Panc1 (cell line): ENCODE results near the gene BCL2. TPM values are rescaled to one million over a fixed set of nuclear protein-coding genes. Genes with fewer than 3 reads are reported as not detected.

Source experiments
- ATAC-seq: fragments of 200-7000 bp; cut with Tn5 transposase; 2 replicates; pipeline ENCODE4 v1.9.1; 2020; ENCODE audit warnings: mild to moderate bottlenecking, moderate library complexity
- BruUV-seq: library from RNA; stranded (reverse); fragments of 400-500 nt; replicated peaks from 2 replicates; lab custom pipeline; 2021; lab: Mats Ljungman, UMichigan
- CTCF ChIA-PET: fragments of 300-600 bp; sonication (Branson Sonifier 250); formaldehyde crosslinking; loops from one replicate; lab custom pipeline; 2022; ENCODE audit warnings: antibody characterized with exemption; lab: Charles Lee
- POLR2A ChIA-PET: fragments of 300-600 bp; sonication (Branson Sonifier 250); formaldehyde crosslinking; loops from one replicate; lab custom pipeline; 2022; ENCODE audit warnings: antibody characterized with exemption; lab: Charles Lee
- DNase-seq: peaks from one replicate; pipeline ENCODE4 v3.0.0-alpha.2; 2010; ENCODE audit warnings: low read depth, low spot score
- H3K27ac ChIP-seq: 2 replicates; pipeline ENCODE4 v1.5.1; 2011; ENCODE audit warnings: mild to moderate bottlenecking, low read length, inconsistent platforms
- H3K27me3 ChIP-seq: fragments of 200-500 bp; sonication (Bioruptor generic); 2 replicates; pipeline ENCODE4 v1.6.0; 2014; ENCODE audit warnings: low read length, inconsistent platforms; ENCODE audit not compliant: control insufficient read depth, insufficient read depth
- H3K36me3 ChIP-seq: fragments of 200-500 bp; sonication (Bioruptor generic); 2 replicates; pipeline ENCODE4 v1.5.1; 2014; ENCODE audit warnings: inconsistent platforms, mild to moderate bottlenecking, low read length, moderate library complexity; ENCODE audit not compliant: control insufficient read depth, insufficient read depth
- H3K4me1 ChIP-seq: 2 replicates; pipeline ENCODE4 v1.5.1; 2011; ENCODE audit warnings: inconsistent platforms, mild to moderate bottlenecking, low read length, moderate library complexity; ENCODE audit not compliant: control insufficient read depth, insufficient read depth
- H3K4me3 ChIP-seq, 2 experiments: 2 replicates each; pipeline ENCODE4 v1.5.1; 2011 to 2012; ENCODE audit warnings: low read depth in 2 of 2, low read length in 2 of 2, mild to moderate bottlenecking in 2 of 2, inconsistent platforms in 1 of 2, moderate library complexity in 1 of 2
- H3K9me3 ChIP-seq: fragments of 200-500 bp; sonication (Bioruptor generic); 2 replicates; pipeline ENCODE4 v1.5.1; 2014; ENCODE audit warnings: low read depth, mild to moderate bottlenecking, inconsistent platforms, low read length, moderate library complexity; ENCODE audit not compliant: control insufficient read depth, insufficient read depth
- CTCF ChIP-seq: fragments of 450-650 bp; IDR thresholded peaks from 2 replicates; pipeline ENCODE4 v1.5.1; 2017; ENCODE audit warnings: mild to moderate bottlenecking
- POLR2AphosphoS5 ChIP-seq: IDR thresholded peaks from 2 replicates; pipeline ENCODE4 v1.6.1; 2012; ENCODE audit warnings: mild to moderate bottlenecking, low read depth, low read length, moderate library complexity
- REST ChIP-seq, 2 experiments: IDR thresholded peaks; 2 replicates each; pipeline ENCODE4 v1.6.1; 2011 to 2012; ENCODE audit warnings: low read depth in 2 of 2, control low read depth in 1 of 2, low read length in 1 of 2, mild to moderate bottlenecking in 1 of 2, moderate library complexity in 1 of 2; ENCODE audit not compliant: insufficient read depth in 1 of 2
- SIN3A ChIP-seq: IDR thresholded peaks from 2 replicates; pipeline ENCODE4 v1.6.1; 2012; ENCODE audit warnings: low read depth, mild to moderate bottlenecking, low read length, moderate library complexity, borderline replicate concordance; ENCODE audit not compliant: insufficient read depth
- TCF7L2 ChIP-seq: IDR thresholded peaks from 2 replicates; pipeline ENCODE4 v1.6.1; 2011; ENCODE audit warnings: mild to moderate bottlenecking, low read depth, low read length, inconsistent platforms
- in situ Hi-C: cut with HindIII; loops from 2 replicates; pipeline ENCODE4 v1.10.0; 2016; ENCODE audit warnings: low sequenced_read_pairs, low pct_unique_long_range_greater_than_20kb
- intact Hi-C: fragments of 100-400 bp; cut with micrococcal nuclease; formaldehyde crosslinking; loops from one replicate; pipeline ENCODE4 v1.10.0; 2022; ENCODE audit not compliant: unreplicated experiment
- total RNA-seq: library from RNA; stranded (reverse); gene quantifications from one replicate; pipeline ENCODE4 v1.2.1, GENCODE V29; 2021; ENCODE audit not compliant: unreplicated experiment

BCL2 gene
- total RNA-seq, 1 experiment from 2014 or later, result 0.72 TPM

- Histone ChIP-seq H3K4me3 (no peak overlapping the region), H3K9me3 (no peaks in the 10 kb centered on the region), H3K27ac (no peak overlapping the region), H3K36me3 (no peaks in the 10 kb centered on the region), H3K4me1 (no peaks in the 10 kb centered on the region), H3K27me3 (no peaks in the 10 kb centered on the region)
- POLR2A ChIA-PET, result no interaction called here
- BruUV-seq, result no TSS peak
- in situ Hi-C loops (no loop called here), intact Hi-C loops (no loop called here)
- TF ChIP-seq REST (IDR thresholded peaks at IDR 0.05; ENCODE audit: insufficient read depth in 1 of 2, low read depth in 2 of 2, low read length in 1 of 2), result no peak
- no peak for TF ChIP-seq TCF7L2
- TF ChIP-seq SIN3A, result no peak
- no peak for TF ChIP-seq CTCF
- TF ChIP-seq POLR2AphosphoS5, result no peak
- ATAC-seq (no peak), DNase-seq (no peak)
- CTCF ChIA-PET, result interaction anchor here (0.6 kb wide), 1 partner anchor 191 kb away, joined by 3 read pairs; no protein-coding TSS in a partner anchor
Observed at GRCh38 chr18:63149302-63149587, 170.3 kb downstream of the BCL2 start.

- Histone ChIP-seq H3K27me3 (no peaks in the 10 kb centered on the region), H3K4me3 (no peak overlapping the region), H3K9me3 (no peaks in the 10 kb centered on the region), H3K27ac (no peak overlapping the region), H3K4me1 (no peaks in the 10 kb centered on the region), H3K36me3 (no peaks in the 10 kb centered on the region)
- no peak for DNase-seq
- in situ Hi-C loops, result no loop called here
- no peak for ATAC-seq
- no TSS peak for BruUV-seq
- TF ChIP-seq POLR2AphosphoS5 (no peak), SIN3A (no peak), TCF7L2 (no peak), REST (IDR thresholded peaks at IDR 0.05; ENCODE audit: insufficient read depth in 1 of 2, low read depth in 2 of 2, low read length in 1 of 2) (no peak), CTCF (no peak)
- intact Hi-C loops, result no loop called here
- POLR2A ChIA-PET, result no interaction called here
- CTCF ChIA-PET, result interaction anchor here (0.6 kb wide), 1 partner anchor 191 kb away, joined by 3 read pairs; no protein-coding TSS in a partner anchor
Observed at GRCh38 chr18:63148449-63149301, 170.9 kb downstream of the BCL2 start.
